GM12873 (cell line): ENCODE measurements around the gene NUCB1.

ENCODE experiments used
- TF ChIP-seq, protein P1 (sequence below): IDR thresholded peaks from 2 replicates; pipeline ENCODE4 v1.5.1; 2012; ENCODE audit warnings: low read depth, mild to moderate bottlenecking, moderate library complexity, low read length, control low read depth; ENCODE audit not compliant: insufficient read depth; ENCODE audit errors: missing control alignments

The NUCB1 gene

DNA sequence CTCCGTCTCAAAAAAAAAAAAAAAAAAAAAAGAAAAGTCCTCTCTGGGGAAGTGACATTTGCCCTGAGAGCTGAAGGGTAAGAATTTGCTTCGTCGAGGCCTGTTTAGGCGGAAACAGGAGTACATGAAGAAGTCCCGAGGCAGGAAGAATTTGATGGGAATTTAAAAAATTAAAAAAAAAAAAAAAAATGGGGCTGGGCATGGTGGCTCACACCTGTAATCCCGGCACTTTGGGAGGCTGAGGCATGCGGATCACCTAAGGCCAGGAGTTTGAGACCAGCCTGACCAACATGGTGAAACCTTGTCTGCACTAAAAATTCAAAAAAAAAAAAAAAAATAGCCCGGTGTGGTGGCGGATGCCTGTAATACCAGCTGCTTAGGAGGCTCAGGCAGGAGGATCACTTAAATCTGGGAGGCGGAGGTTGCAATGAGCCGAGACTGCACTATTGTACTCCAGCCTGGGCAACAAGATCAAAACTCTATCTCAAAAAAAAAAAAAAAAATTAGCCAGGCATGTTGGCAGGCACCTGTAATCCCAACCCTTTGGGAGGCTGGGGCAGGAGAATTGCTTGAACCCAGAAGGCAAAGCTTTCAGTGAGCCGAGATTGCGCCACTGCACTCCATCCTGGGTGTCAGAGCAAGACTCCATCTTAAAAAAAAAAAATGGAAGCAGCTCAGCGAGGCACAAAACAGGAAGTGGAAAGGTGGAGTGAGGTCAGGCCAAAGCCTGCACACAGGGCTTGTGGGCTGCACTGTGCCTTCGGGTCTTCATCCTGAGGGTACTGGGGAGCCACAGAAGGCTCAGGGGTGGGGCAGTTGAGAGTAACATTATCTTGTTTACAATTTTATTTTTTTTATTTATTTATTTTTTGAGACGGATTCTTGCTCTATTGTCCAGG lies 59.5 kb downstream of the NUCB1 start:
- TF ChIP-seq, protein P1, sequence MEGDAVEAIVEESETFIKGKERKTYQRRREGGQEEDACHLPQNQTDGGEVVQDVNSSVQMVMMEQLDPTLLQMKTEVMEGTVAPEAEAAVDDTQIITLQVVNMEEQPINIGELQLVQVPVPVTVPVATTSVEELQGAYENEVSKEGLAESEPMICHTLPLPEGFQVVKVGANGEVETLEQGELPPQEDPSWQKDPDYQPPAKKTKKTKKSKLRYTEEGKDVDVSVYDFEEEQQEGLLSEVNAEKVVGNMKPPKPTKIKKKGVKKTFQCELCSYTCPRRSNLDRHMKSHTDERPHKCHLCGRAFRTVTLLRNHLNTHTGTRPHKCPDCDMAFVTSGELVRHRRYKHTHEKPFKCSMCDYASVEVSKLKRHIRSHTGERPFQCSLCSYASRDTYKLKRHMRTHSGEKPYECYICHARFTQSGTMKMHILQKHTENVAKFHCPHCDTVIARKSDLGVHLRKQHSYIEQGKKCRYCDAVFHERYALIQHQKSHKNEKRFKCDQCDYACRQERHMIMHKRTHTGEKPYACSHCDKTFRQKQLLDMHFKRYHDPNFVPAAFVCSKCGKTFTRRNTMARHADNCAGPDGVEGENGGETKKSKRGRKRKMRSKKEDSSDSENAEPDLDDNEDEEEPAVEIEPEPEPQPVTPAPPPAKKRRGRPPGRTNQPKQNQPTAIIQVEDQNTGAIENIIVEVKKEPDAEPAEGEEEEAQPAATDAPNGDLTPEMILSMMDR: no peak

DNA sequence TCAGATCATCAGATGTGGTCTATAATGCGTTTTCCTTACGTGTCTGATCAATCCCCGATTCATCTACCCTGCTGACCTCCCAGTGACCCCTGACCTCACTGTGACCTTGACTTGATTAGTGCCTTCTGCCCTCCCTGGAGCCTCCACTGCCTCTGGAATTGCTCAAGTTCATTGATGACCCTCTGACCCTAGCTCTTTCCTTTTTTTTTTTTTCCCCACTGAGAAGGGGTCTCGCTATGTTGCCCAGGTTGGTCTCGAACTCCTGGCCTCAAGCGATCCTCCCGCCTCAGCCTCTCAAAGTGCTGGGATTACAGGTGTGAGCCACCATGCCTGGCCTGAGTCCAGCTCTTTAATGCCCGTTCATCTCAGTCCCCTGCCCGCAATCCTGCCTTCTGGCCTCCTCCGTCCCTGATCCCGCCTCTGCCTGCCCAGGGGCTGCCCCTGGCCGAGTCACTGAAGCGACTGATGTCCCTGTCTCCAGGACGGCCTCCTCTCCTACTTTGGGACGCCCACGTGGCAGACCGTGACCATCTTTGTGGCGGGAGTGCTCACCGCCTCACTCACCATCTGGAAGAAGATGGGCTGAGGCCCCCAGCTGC lies 61.0 kb downstream of the NUCB1 start:
- TF ChIP-seq, protein P1: no peak

DNA sequence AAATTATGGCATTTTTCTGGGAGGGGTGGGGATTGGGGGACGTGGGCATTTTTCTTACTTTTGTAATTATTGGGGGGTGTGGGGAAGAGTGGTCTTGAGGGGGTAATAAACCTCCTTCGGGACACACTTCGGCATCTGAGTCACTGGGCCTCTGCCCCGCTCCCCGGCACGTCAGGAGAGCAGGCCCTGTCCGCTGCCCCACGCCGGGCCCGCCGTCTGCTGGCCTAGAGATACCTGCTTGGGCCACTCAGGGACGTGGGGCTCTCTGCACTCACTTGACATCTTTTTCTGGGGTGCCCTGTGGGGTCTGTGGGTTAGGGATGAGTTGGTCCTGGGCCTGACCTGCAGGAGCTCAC lies 61.5 kb downstream of the NUCB1 start:
- TF ChIP-seq, protein P1: no peak

DNA sequence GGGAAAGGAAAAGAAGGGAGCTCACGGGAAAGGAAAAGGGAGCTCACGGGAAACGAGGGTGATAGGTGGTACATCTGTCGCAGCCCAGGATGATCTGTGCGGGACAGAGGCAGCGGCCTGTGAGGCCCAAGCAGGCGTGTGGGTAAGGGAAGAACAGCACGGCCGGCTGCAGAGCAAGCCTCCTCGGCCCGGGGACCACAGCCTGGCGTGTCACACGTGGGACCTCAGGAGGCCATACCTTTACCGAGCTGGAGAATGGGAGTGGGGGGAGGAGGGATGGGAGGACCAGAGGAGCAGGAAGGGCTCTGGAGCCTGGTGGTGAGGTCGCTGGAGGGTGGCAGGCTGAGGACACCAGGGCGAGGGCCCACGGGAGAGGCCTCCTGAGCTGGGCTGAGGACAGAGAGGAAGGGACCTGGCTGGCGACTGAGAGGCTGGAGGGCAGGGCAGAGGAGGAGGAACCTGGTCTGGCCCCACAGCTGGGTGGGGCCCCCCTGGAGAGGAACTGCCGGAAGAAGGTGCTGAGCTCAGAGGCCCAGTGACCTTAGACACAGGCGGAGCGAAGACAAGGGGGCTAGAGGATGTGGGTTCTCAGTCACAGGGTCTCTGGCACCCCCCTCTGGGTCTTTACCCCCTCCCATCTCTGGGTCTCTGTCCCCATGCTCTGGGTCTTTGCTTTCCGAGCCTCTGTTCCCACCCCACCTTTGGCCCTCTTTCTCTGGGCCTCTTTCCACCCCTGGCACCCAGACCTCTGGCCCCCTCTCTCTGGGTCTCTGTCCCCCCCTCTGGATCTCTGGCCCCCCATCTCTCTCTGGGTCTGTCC lies 62.1 kb downstream of the NUCB1 start:
- TF ChIP-seq, protein P1: no peak

DNA sequence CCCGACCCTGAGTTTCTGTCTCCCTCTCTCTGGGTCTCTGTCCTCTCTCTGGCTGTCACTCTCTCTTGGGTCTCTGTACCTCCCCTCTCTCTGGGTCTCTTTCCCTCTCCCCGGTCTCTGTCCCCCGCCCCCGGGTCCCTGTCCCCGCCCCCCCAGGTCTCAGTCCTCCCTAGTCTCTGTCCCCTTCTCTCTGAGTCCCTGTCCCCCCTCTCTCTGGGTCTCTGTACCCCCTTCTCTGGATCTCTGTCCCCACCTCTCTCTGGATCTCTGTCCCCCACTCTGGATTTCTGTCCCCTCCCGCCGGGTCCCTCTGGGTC lies 62.7 kb downstream of the NUCB1 start:
- TF ChIP-seq, protein P1: no peak

DNA sequence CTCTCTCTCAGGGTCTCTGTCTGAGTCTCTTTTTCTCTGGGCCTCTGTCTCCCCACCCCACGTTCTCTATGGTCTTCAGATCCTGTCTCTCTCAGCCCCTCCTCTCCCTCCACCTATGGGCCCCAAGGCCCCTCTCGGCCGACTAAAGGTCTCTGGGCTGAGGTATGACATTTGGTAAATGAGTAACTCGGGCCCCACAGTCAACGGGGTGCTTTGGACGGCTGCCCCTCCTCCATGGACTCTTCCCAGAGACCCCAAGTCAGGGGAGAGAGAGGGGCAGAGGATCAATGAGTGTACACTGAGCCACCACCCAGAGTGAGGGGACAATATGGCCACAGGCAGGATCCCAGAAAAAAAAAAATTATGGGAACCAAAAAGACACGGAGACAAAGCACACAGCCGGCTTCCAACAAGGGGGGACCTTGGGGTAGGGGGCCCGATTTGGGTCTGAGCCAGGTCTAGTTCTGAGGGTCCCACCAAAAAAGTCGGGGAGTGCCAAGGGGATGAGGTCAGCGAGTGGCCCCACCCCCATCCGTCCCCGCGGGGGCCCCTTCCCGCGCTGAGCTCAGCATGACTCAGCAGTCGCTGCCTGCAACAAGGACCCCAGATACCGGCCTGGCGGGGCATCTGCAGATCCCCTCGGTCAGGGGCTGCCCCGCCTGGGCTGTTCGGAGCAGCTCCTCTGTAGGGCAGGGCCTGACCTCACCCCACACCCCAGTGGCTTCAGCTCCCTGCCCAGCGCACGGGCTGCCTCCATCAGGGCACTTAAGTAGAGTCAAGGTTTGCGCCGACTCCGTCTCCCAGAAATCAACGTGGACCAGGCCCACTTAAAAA lies 63.5 kb downstream of the NUCB1 start:
- TF ChIP-seq, protein P1: no peak
